HG02981 (cell line): ENCODE results near the gene KANK2.

Source experiments
- ATAC-seq: cut with Tn5 transposase; IDR thresholded peaks from one replicate; pipeline ENCODE4 v1.9.1; 2021; ENCODE audit warnings: mild to moderate bottlenecking, moderate library complexity; ENCODE audit not compliant: unreplicated experiment

KANK2 gene

GRCh38 chr19:11197291-11198174, at the start of gene KANK2:
Gene KANK2 (minus strand): TSS chr19:11197545. CDS start chr19:11194511, 3,034 bp downstream.
- ATAC-seq = peak; percentile 53

- ATAC-seq = no peak
Observed at GRCh38 chr19:11246941-11247340, 49.6 kb upstream of the KANK2 start.

DNA sequence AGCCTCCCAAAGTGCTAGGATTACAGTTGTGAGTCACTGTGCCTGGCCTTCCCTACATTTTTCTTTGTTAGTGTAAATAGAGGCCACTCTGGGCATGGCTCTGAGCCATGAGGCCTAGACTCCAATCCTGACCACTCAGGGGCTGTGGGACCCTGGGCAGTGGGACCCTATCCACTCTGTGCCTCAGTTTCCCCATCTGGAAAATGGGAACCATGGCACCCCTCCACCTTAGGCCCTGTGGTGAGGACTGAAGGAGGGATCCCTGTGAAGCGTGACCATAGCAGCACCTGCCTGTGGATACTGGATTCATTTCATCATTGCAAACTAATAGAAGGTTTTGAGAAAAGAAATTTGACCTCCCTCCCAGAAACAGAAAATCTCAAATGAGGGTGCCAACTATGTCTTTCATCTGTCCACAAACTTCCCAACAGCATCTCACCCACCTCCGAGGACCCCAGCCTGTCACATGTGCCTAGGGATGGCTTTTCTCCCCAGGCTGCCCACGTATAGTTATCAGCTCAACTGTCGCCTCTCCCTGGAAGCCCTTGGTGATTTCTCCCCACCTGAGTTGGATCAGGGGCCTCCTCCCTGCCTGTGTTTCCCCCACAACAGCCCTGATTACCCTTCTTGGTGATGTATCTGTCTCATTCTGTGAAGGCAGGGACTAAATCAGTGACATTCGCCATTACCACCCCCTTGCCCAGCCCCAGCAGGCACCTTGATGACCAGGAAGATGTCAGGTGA, 47.7 kb upstream of the KANK2 start:
- ATAC-seq = no peak

- ATAC-seq = no peak
Observed at GRCh38 chr19:11243798-11244169, 46.4 kb upstream of the KANK2 start.

- ATAC-seq = no peak
Observed at GRCh38 chr19:11242864-11243797, 45.8 kb upstream of the KANK2 start.

GRCh38 chr19:11242025-11242424, 44.7 kb upstream of the KANK2 start:
- no peak for ATAC-seq

DNA sequence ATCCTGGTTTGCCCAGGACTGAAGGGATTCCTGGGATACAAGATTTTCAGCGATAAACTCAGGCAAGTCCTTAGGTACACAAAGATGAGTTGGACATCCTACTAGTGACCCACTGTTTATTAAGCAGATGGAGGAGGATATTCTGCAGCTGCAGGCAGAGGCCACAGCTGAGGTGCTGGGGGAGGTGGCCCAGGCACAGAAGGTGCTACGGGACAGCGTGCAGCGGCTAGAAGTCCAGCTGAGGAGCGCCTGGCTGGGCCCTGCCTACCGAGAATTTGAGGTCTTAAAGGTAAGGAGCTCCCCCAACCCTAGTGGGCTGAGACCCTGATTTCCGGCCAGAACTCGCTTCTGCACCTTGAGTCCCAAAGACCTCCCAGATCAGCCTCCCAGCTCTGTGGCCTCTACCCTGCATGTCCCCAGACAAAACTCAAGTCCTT, 42.7 kb upstream of the KANK2 start:
- ATAC-seq = no peak

DNA sequence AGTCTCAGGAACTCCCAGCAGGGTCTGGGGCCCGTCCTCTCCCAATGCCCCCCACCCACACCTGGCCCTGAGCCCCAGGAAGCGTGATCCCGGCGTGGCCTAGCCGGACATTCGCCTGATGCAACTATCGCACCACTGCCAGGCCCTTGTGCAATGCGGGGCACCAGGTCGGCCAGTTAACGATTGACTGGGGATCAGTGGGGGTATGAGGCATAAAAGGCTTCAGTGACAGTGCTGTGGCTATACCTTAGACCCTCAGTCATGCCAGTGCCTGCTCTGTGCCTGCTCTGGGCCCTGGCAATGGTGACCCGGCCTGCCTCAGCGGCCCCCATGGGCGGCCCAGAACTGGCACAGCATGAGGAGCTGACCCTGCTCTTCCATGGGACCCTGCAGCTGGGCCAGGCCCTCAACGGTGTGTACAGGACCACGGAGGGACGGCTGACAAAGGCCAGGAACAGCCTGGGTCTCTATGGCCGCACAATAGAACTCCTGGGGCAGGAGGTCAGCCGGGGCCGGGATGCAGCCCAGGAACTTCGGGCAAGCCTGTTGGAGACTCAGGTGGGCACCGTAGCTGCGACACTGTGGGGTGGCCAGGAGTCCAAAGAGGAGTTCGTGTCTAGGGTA, 42.1 kb upstream of the KANK2 start, which contains the start of gene ANGPTL8:
Gene ANGPTL8, plus strand, starts transcription at position 243 of the 624 bp plus-strand sequence. Its CDS starts 19 bp downstream, at position 262.
- ATAC-seq = no peak

DNA sequence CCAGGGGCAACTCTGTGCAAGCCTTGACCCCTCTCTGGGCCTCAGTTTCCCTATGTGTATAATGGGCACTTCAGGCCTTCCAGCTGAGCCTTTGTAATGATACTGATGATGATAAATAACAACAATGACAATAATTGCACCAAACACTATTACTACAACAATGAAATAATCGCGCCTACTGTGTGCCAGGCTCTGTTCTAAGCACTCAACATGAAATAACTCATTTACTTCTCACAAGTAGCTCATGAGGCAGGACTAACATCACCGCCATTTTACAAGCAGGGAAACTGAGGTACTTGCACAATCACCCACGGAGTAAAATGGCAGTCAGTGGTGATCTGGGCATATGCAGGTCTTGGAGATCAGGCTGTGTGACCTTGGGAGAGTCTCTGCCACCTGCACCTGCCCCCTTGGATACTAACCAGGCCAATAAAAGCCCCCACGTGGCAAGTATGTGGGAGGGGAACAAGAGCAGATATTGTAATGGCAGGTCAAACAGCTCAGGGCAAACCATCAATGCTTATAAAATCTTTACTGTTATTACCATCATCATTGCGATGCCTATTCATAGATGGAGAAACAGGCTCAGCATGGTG, 41.5 kb upstream of the KANK2 start:
- ATAC-seq = no peak

GRCh38 chr19:11238041-11238440, 40.7 kb upstream of the KANK2 start:
- ATAC-seq = no peak

- ATAC-seq = no peak
Observed at GRCh38 chr19:11237321-11237720, 40.0 kb upstream of the KANK2 start.

DNA sequence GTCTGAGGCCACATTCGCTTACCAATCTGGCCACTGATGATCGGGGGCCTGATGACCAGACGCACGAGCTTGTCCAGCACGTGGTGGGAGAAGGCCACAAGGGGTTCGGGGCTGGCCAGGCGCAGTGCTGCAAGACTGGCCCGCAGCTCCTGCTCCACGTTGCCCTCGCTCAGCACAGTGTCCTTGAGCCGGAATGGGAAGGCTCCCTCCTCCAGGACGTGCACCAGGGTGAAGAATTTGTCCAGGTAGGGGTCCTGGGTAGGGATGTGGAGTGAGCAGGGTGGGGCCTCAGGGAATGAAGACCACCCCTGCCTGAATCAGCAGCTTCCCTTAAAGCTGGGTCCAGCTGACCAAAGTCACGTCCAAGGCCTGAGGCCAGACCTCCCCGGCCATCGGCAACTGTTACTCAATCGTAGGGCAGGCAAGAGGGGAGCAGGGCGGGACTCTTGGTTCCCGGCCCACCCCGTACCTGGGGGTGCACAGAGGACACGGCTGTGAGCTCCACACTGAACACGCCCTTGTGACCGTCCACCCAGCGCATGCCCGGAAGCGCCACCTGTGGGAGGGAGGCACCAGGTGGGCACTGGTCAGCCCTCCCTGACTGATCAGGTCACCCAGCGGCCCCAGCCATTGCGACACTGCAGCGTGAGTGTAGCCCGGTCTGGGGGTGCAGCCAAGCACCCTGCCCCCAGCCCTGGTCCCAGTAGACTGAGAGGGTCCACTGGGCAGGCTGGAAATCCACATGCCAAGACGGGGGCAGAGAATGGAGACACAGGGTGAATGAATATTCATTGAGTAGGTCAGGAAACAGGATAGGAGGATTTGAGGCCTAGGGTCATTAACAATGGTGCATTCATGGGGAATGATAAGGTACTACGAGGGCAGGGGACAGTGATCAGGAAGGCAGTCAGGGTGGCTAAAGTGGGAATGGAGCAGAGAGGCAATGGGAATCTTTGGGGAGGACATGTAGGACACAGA, 39.3 kb upstream of the KANK2 start:
- ATAC-seq = no peak

GRCh38 chr19:11234486-11235075, 37.2 kb upstream of the KANK2 start:
- no peak for ATAC-seq

DNA sequence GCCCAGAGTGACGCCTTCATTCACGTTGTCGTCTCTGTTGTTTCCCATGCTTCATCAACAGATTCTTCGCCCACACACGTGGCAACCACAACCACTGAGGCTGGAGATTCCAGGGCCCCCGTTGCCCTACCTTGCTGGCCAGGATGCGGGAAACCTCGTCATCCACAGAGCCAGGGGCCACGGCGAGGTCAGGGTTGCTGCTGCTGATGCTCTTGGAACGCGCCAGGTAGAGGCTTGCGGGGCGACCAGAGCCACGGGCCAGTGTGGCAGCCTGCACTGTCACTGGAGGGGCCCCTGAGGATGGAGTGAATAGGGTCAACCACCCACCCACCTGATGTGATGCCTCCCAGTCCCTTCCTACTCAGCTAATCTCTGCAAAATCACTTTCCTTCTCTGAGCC, 35.7 kb upstream of the KANK2 start:
- no peak for ATAC-seq

DNA sequence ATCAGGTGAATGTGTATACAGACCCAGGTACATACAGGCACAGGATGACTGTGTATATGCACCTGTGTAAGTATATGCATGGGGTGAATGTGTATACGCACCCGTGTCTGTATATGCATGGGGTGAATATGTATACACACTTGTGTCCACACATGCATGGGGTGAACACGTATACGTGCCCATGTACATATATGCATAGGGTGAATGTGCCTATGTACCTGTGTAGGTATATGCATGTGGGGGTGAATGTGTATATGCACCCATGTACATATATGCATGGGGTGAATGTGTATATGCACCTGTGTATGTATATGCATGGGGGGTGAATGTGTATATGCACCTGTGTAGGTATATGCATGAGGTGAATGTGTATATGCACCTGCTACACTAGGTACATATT, 35.2 kb upstream of the KANK2 start:
- no peak for ATAC-seq

DNA sequence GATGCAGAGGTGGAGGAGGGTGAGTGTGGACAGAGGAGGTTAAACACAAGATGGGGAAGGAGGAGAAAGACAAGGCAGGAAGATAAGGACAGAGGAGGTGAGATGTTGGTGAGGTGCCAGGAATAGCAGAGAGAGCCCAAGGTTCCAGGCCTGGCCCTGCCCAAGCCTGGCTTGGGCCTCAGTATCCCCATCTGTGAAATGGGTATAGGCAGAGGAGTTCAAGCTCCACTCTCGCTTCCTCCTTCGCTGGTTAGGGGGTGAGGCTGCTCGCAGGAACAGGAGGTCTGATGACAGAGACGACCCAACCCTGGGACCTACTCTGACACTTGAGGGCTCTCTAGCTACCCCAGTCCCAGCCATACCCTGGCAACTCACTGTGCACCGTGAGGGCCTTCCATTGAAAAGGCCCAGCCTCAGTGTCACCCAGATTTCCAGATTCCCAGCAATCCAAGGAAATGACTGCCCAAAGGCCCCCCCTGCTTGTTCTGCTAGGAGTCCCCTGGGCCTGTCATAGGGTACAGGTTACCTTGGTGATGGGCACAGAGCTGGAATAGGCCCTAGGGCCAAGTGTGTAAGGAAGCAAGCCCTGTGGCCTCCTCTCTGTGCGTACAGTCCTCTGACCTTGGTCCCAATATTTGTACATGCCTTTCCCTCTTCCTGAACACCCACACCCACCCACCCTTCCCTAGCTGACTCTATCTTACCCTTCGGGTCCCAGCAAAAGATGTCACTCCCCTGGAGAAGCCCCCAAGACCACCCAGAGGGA, 33.5 kb upstream of the KANK2 start:
- no peak for ATAC-seq

DNA sequence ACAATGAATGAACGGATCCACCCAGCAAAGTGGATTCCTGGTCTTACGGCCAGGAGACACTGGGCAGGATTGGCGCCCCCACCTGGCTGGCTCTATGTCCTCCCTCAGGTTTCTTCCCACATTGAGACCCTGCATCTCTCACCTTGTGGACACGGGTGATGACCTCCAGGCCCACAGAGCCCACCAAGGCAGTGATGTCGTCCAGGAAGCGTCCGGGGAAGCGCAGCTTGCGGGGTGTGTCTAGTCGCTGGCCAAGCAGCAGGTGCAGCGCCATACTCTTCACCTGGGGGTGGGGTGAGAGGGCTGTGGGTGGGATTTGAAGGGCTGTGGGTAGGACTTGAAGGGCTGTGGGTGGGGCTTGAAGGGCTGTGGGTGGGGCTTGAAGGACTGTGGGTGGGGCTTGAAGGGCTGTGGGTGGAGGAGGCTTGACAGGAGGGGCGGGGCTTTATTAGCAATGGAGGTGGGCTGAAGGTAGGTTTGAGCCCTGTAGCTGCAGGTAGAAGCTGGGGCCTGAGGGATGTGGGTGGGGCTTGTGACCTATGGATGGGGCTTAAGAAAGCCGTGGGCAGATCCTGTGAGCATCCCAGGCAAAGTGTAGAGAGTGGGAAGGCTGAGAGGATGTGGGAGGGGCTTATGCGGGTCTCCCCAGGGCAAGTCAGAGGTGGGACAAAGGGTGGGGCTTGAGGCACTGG, 30.0 kb upstream of the KANK2 start:
- ATAC-seq = no peak
